Loucy (cell line): ENCODE measurements around the gene STK32C.

Experiments used
- H2AFZ ChIP-seq: fragments of 200-600 bp; sonication (generic); 2 replicates; pipeline ENCODE4 v1.6.0; 2016; ENCODE audit warnings: antibody characterized with exemption, mild to moderate bottlenecking, low read length, moderate library complexity
- H3F3A ChIP-seq: fragments of 200-600 bp; 2 replicates; pipeline ENCODE4 v1.6.0; 2016; ENCODE audit warnings: antibody characterized with exemption, low read depth, mild to moderate bottlenecking
- H3K27me3 ChIP-seq: fragments of 200-600 bp; sonication (generic); 2 replicates; pipeline ENCODE4 v1.6.1; 2014; ENCODE audit warnings: low read length, mild to moderate bottlenecking; ENCODE audit not compliant: insufficient read depth, poor library complexity, severe bottlenecking
- H3K36me3 ChIP-seq: fragments of 200-600 bp; sonication (generic); 2 replicates; pipeline ENCODE4 v1.6.1; 2016; ENCODE audit warnings: low read length; ENCODE audit not compliant: insufficient read depth
- H3K4me1 ChIP-seq: fragments of 200-600 bp; sonication (generic); 2 replicates; pipeline ENCODE4 v1.5.1; 2014; ENCODE audit warnings: low read length, mild to moderate bottlenecking; ENCODE audit not compliant: insufficient read depth, poor library complexity, severe bottlenecking
- H3K4me2 ChIP-seq: fragments of 200-600 bp; sonication (generic); 2 replicates; pipeline ENCODE4 v1.6.0; 2014; ENCODE audit warnings: antibody characterized with exemption, low read length, low read depth, mild to moderate bottlenecking; ENCODE audit not compliant: poor library complexity, severe bottlenecking
- H3K4me3 ChIP-seq: fragments of 200-600 bp; sonication (generic); 2 replicates; pipeline ENCODE4 v1.5.1; 2014; ENCODE audit warnings: low read length, mild to moderate bottlenecking, mixed read lengths; ENCODE audit not compliant: poor library complexity, severe bottlenecking
- H3K79me2 ChIP-seq: fragments of 200-600 bp; sonication (generic); 2 replicates; pipeline ENCODE4 v1.6.1; 2014; ENCODE audit warnings: low read length; ENCODE audit not compliant: insufficient read depth
- H3K9ac ChIP-seq: fragments of 200-600 bp; sonication (generic); 2 replicates; pipeline ENCODE4 v1.6.0; 2014; ENCODE audit warnings: mild to moderate bottlenecking, low read depth, low read length, moderate library complexity; ENCODE audit not compliant: poor library complexity, severe bottlenecking
- H3K9me2 ChIP-seq: fragments of 200-600 bp; sonication (generic); replicated peaks from 2 replicates; pipeline ENCODE4 v1.6.1; 2016; ENCODE audit warnings: low read depth, low read length, mixed read lengths
- H3K9me3 ChIP-seq: fragments of 200-600 bp; sonication (generic); 2 replicates; pipeline ENCODE4 v1.6.1; 2014; ENCODE audit warnings: mild to moderate bottlenecking, antibody characterized with exemption, low read length, low read depth; ENCODE audit not compliant: insufficient read depth
- H4K20me1 ChIP-seq: fragments of 200-600 bp; sonication (generic); 2 replicates; pipeline ENCODE4 v1.6.0; 2014; ENCODE audit warnings: antibody characterized with exemption, low read length, mild to moderate bottlenecking; ENCODE audit not compliant: insufficient read depth, poor library complexity, severe bottlenecking
- EZH2phosphoT487 ChIP-seq: fragments of 200-600 bp; IDR thresholded peaks from 2 replicates; pipeline ENCODE4 v1.6.1; 2018; ENCODE audit warnings: antibody characterized with exemption, mild to moderate bottlenecking, moderate library complexity, borderline replicate concordance
- TF ChIP-seq, protein P1 (sequence below): fragments of 200-600 bp; sonication (generic); conservative IDR thresholded peaks from 2 replicates; pipeline ENCODE4 v1.5.1; 2014; ENCODE audit warnings: mild to moderate bottlenecking, antibody characterized with exemption, low read length

STK32C gene

DNA sequence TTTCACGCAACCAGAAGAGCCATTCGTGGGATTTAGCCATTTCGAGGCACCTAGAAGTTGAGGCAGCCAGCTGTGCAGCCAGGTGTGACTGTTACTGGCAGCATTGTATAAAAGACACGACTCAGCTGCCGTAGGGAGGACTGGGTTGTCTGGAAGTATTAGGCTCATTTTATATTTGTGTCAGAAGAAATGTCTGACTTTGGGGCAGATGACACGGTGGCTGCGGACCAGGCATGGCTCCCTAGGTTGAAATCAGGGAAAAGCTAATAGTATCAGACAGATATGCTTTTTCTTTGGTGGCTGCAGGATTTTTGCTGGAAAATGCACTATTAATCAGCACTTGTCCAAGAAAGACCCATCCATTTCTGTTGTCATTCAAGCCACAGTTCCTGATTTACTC, 125.2 kb downstream of the STK32C start:
- no peaks in the 10 kb centered on the region for H3F3A ChIP-seq
- TF ChIP-seq, protein P1, sequence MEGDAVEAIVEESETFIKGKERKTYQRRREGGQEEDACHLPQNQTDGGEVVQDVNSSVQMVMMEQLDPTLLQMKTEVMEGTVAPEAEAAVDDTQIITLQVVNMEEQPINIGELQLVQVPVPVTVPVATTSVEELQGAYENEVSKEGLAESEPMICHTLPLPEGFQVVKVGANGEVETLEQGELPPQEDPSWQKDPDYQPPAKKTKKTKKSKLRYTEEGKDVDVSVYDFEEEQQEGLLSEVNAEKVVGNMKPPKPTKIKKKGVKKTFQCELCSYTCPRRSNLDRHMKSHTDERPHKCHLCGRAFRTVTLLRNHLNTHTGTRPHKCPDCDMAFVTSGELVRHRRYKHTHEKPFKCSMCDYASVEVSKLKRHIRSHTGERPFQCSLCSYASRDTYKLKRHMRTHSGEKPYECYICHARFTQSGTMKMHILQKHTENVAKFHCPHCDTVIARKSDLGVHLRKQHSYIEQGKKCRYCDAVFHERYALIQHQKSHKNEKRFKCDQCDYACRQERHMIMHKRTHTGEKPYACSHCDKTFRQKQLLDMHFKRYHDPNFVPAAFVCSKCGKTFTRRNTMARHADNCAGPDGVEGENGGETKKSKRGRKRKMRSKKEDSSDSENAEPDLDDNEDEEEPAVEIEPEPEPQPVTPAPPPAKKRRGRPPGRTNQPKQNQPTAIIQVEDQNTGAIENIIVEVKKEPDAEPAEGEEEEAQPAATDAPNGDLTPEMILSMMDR = no peak
- TF ChIP-seq EZH2phosphoT487 = no peak
- no peaks in the 10 kb centered on the region for H3K79me2 ChIP-seq
- H3K4me2 ChIP-seq = no peak overlapping the region
- H4K20me1 ChIP-seq = no peaks in the 10 kb centered on the region
- no peaks in the 10 kb centered on the region for H3K9me2 ChIP-seq
- peaks cover 2% of the 10 kb centered on the region; the same call in 1 of the 2 replicates for H3K9me3 ChIP-seq
- H3K36me3 ChIP-seq = no peaks in the 10 kb centered on the region
- H2AFZ ChIP-seq = no peak overlapping the region
- no peak overlapping the region for H3K9ac ChIP-seq
- no peak overlapping the region for H3K4me3 ChIP-seq
- H3K4me1 ChIP-seq = no peaks in the 10 kb centered on the region
- no peaks in the 10 kb centered on the region for H3K27me3 ChIP-seq

DNA sequence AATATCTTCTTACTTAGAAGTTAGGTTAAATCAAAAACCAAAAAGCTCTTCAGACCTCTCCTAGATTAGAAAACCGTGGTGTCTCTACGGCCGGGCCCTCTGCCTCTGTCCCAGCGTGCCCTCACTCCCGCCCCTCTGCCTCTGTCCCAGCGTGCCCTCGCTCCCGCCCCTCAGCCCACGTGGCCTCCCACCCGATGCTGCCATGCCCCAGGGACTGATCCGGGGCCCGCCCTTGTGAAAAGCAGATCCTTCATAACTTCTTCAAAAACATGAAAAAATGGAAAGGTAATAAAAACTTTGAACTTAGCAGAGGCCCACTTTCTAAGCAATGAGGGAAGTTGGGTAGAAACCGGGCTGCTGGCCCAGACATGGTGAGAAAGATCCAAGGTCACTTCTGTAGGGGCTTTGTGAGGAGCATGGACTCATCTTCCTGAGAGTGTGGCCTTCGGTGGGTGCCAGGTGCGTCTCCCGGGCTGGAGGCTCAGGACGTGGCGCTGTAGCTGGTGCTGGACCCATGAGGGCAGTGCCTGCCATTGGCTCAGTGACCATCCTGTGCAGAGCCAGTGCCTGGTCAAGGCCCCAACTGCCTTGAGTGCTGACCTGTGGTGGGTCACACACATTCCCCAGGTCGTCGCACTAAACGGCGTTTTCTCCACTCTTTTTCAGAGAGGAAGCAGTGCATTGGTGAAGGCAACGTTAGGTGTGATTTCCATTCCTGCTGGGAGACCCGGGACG, 125.9 kb downstream of the STK32C start:
- peaks cover 2% of the 10 kb centered on the region; the same call in 1 of the 2 replicates for H3K9me3 ChIP-seq
- H3K4me2 ChIP-seq = no peak overlapping the region
- H4K20me1 ChIP-seq = no peaks in the 10 kb centered on the region
- no peaks in the 10 kb centered on the region for H3K79me2 ChIP-seq
- H3K27me3 ChIP-seq = no peaks in the 10 kb centered on the region
- H3K9ac ChIP-seq = no peak overlapping the region
- H3K36me3 ChIP-seq = no peaks in the 10 kb centered on the region
- H3K4me3 ChIP-seq = no peak overlapping the region
- H2AFZ ChIP-seq = no peak overlapping the region
- no peak for TF ChIP-seq EZH2phosphoT487
- TF ChIP-seq, protein P1 = no peak
- H3K9me2 ChIP-seq = no peaks in the 10 kb centered on the region
- H3F3A ChIP-seq = no peaks in the 10 kb centered on the region
- H3K4me1 ChIP-seq = no peaks in the 10 kb centered on the region

DNA sequence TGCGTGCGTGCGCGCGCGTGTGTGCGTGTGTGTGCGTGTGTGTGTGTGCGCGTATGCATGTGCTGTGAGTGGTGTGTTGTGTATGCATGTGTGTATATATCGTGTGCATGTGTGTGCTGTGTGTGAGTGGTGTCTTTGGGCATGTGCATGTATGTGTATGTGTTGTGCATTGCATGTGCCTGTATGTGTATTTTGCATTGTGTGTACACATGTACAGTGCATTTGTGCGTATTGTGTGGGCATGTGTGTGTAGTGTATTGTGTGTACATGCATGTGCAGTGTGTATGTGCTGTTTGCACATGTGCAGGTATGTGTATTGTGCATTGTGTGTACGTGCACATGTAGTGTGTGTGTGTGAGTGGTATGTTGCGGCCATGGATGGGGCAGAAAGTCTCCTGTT, 127.0 kb downstream of the STK32C start:
- no peak overlapping the region for H3K4me2 ChIP-seq
- no peak overlapping the region for H3K4me3 ChIP-seq
- no peaks in the 10 kb centered on the region for H3K9me2 ChIP-seq
- no peaks in the 10 kb centered on the region for H3K36me3 ChIP-seq
- H3K27me3 ChIP-seq = no peaks in the 10 kb centered on the region
- no peaks in the 10 kb centered on the region for H3K4me1 ChIP-seq
- H3F3A ChIP-seq = no peaks in the 10 kb centered on the region
- no peak overlapping the region for H3K9ac ChIP-seq
- peaks cover 2% of the 10 kb centered on the region; the same call in 1 of the 2 replicates for H3K9me3 ChIP-seq
- TF ChIP-seq EZH2phosphoT487 = no peak
- TF ChIP-seq, protein P1 = no peak
- no peak overlapping the region for H2AFZ ChIP-seq
- H4K20me1 ChIP-seq = no peaks in the 10 kb centered on the region
- no peaks in the 10 kb centered on the region for H3K79me2 ChIP-seq
